ENCODE results near the gene VWF. TPM values are rescaled to one million over a fixed set of nuclear protein-coding genes. Genes with fewer than 3 reads are reported as not detected.

Gene VWF
- total and polyA plus RNA-seq, 2 of the 13 experiments (the other 11 are each of a cell fraction or from before 2014, with no cell fraction given) = 0.20 to 0.25 TPM

GRCh38 chr12:6077692-6078083 is 46.8 kb downstream of the VWF start:
- ChIA-PET POLR2A (no interaction called here), CTCF (ENCODE audit: low intra/inter-chr PET ratio, low total read pairs) (no interaction called here)
- Histone ChIP-seq H3K9me3 (ENCODE audit: low read length) (no peaks in the 10 kb centered on the region), H3K27me3 (ENCODE audit: control insufficient read depth in 1 of 2, insufficient read depth in 2 of 2, low read length in 2 of 2) (peaks cover 3 to 50% of the 10 kb centered on the region in 2 experiments; a peak in 3 of 5 replicates), H3K4me1 (ENCODE audit: insufficient read depth, low read length) (peaks cover 14% of the 10 kb centered on the region), H3K36me3 (replicated peaks in 1 of 2; ENCODE audit: control insufficient read depth in 1 of 2, insufficient read depth in 2 of 2, low read length in 2 of 2) (no peaks in the 10 kb centered on the region), H3K4me2 (ENCODE audit: low read depth, low read length) (no peak overlapping the region), H4K20me1 (ENCODE audit: insufficient read depth, low read length) (no peaks in the 10 kb centered on the region), H3K27ac (ENCODE audit: extremely low read length, insufficient read depth, low read length) (no peak overlapping the region), H3K4me3 (replicated peaks in 1 of 3; ENCODE audit: insufficient read depth in 1 of 3, low read depth in 2 of 3, low read length in 3 of 3) (no peak overlapping the region), H3K79me2 (ENCODE audit: insufficient read depth, low read length) (no peaks in the 10 kb centered on the region), H3K9ac (ENCODE audit: insufficient read depth, low read depth, low read length) (no peak overlapping the region), H2AFZ (ENCODE audit: low read length) (no peak overlapping the region)
- in situ Hi-C loops (cut with HindIII; ENCODE audit: extremely low pct_ligation_motif_present, low pct_unique_long_range_greater_than_20kb) (no loop called here), intact Hi-C loops (cut with micrococcal nuclease; ENCODE audit: unreplicated experiment) (no loop called here)
- no TSS peak for BruUV-seq (replicated peaks)
- no peak for ATAC-seq
- no peak for FAIRE-seq
- WGBS (ENCODE audit: low lambda C conversion rate) = 38% methylated on average over 5 of the region's 6 CpGs
- TF ChIP-seq HIVEP1 (CRISPR knock-in tag; IDR thresholded peaks at IDR 0.05) (no peak), ZNF646 (CRISPR knock-in tag; IDR thresholded peaks at IDR 0.05) (no peak), BRD4 (CRISPR knock-in tag; IDR thresholded peaks at IDR 0.05) (no peak), ZNF549 (CRISPR knock-in tag; IDR thresholded peaks at IDR 0.05) (no peak), YEATS4 (CRISPR knock-in tag; IDR thresholded peaks at IDR 0.05; ENCODE audit: borderline replicate concordance) (no peak), ZNF430 (CRISPR knock-in tag; IDR thresholded peaks at IDR 0.05) (no peak), ZNF468 (CRISPR knock-in tag; IDR thresholded peaks at IDR 0.05) (no peak), FOXM1 (CRISPR knock-in tag; IDR thresholded peaks at IDR 0.05) (no peak)
- TF ChIP-seq, protein P1, sequence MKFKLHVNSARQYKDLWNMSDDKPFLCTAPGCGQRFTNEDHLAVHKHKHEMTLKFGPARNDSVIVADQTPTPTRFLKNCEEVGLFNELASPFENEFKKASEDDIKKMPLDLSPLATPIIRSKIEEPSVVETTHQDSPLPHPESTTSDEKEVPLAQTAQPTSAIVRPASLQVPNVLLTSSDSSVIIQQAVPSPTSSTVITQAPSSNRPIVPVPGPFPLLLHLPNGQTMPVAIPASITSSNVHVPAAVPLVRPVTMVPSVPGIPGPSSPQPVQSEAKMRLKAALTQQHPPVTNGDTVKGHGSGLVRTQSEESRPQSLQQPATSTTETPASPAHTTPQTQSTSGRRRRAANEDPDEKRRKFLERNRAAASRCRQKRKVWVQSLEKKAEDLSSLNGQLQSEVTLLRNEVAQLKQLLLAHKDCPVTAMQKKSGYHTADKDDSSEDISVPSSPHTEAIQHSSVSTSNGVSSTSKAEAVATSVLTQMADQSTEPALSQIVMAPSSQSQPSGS (CRISPR knock-in tag; IDR thresholded peaks at IDR 0.05) = no peak
- no peak for DNase-seq (ENCODE audit: low spot score)

All from HepG2 (cell line).